Ishikawa (cell line): ENCODE results near the gene UNC45A.

ENCODE experiments used
- CEBPB ChIP-seq: IDR thresholded peaks from 2 replicates; pipeline ENCODE4 v1.6.1; 2012
- CREB1 ChIP-seq: IDR thresholded peaks from 2 replicates; pipeline ENCODE4 v1.6.1; 2012; ENCODE audit warnings: low read depth
- EGR1 ChIP-seq: IDR thresholded peaks from 2 replicates; pipeline ENCODE4 v1.6.1; 2012
- EP300 ChIP-seq: IDR thresholded peaks from 2 replicates; pipeline ENCODE4 v1.6.1; 2012; ENCODE audit warnings: borderline replicate concordance
- FOXM1 ChIP-seq: IDR thresholded peaks from 2 replicates; pipeline ENCODE4 v1.6.1; 2012; ENCODE audit warnings: low read depth, borderline replicate concordance
- NFIC ChIP-seq: IDR thresholded peaks from 2 replicates; pipeline ENCODE4 v1.6.1; 2012
- RAD21 ChIP-seq: IDR thresholded peaks from 2 replicates; pipeline ENCODE4 v1.6.1; 2012; ENCODE audit warnings: low read depth
- TAF1 ChIP-seq: IDR thresholded peaks from 2 replicates; pipeline ENCODE4 v1.6.1; 2012; ENCODE audit warnings: low read depth, mild to moderate bottlenecking
- TCF12 ChIP-seq: IDR thresholded peaks from 2 replicates; pipeline ENCODE4 v1.6.1; 2012; ENCODE audit warnings: low read depth
- TEAD4 ChIP-seq: IDR thresholded peaks from 2 replicates; pipeline ENCODE4 v1.6.1; 2012
- YY1 ChIP-seq: IDR thresholded peaks from 2 replicates; pipeline ENCODE4 v1.6.1; 2012; ENCODE audit warnings: low read depth
- ZBTB7A ChIP-seq: IDR thresholded peaks from 2 replicates; pipeline ENCODE4 v1.6.1; 2012; ENCODE audit warnings: low read depth
- TF ChIP-seq, protein P1 (sequence below): IDR thresholded peaks from 2 replicates; pipeline ENCODE4 v1.6.1; 2012
- TF ChIP-seq, protein P2 (sequence below): IDR thresholded peaks from 2 replicates; pipeline ENCODE4 v1.6.1; 2012; ENCODE audit warnings: low read depth, mild to moderate bottlenecking
- TF ChIP-seq, protein P3 (sequence below): IDR thresholded peaks from 2 replicates; pipeline ENCODE4 v1.6.1; 2012

Gene UNC45A

DNA sequence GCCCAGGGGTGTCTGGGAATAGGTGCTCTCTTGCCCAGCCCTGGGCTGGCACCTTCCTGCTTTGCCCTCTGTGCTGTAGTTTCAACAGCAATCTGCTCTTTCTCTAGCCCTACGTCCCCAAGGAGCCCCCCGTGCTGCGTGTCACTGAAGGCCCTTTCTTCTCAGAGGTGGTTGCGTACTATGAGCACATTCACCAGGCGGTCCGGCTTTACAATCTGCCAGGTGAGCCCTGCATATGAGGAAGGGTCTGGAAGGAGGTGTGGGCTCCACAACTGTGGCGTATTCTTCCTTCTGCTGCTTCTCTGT lies 22.4 kb upstream of the UNC45A start:
- TF ChIP-seq EGR1 (no peak), NFIC (no peak), TCF12 (no peak), CREB1 (no peak), YY1 (no peak)
- TF ChIP-seq, protein P1, sequence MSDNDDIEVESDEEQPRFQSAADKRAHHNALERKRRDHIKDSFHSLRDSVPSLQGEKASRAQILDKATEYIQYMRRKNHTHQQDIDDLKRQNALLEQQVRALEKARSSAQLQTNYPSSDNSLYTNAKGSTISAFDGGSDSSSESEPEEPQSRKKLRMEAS, result no peak
- TF ChIP-seq, protein P2, sequence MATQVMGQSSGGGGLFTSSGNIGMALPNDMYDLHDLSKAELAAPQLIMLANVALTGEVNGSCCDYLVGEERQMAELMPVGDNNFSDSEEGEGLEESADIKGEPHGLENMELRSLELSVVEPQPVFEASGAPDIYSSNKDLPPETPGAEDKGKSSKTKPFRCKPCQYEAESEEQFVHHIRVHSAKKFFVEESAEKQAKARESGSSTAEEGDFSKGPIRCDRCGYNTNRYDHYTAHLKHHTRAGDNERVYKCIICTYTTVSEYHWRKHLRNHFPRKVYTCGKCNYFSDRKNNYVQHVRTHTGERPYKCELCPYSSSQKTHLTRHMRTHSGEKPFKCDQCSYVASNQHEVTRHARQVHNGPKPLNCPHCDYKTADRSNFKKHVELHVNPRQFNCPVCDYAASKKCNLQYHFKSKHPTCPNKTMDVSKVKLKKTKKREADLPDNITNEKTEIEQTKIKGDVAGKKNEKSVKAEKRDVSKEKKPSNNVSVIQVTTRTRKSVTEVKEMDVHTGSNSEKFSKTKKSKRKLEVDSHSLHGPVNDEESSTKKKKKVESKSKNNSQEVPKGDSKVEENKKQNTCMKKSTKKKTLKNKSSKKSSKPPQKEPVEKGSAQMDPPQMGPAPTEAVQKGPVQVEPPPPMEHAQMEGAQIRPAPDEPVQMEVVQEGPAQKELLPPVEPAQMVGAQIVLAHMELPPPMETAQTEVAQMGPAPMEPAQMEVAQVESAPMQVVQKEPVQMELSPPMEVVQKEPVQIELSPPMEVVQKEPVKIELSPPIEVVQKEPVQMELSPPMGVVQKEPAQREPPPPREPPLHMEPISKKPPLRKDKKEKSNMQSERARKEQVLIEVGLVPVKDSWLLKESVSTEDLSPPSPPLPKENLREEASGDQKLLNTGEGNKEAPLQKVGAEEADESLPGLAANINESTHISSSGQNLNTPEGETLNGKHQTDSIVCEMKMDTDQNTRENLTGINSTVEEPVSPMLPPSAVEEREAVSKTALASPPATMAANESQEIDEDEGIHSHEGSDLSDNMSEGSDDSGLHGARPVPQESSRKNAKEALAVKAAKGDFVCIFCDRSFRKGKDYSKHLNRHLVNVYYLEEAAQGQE, result no peak
- TF ChIP-seq, protein P3, sequence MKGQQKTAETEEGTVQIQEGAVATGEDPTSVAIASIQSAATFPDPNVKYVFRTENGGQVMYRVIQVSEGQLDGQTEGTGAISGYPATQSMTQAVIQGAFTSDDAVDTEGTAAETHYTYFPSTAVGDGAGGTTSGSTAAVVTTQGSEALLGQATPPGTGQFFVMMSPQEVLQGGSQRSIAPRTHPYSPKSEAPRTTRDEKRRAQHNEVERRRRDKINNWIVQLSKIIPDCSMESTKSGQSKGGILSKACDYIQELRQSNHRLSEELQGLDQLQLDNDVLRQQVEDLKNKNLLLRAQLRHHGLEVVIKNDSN, result no peak

DNA sequence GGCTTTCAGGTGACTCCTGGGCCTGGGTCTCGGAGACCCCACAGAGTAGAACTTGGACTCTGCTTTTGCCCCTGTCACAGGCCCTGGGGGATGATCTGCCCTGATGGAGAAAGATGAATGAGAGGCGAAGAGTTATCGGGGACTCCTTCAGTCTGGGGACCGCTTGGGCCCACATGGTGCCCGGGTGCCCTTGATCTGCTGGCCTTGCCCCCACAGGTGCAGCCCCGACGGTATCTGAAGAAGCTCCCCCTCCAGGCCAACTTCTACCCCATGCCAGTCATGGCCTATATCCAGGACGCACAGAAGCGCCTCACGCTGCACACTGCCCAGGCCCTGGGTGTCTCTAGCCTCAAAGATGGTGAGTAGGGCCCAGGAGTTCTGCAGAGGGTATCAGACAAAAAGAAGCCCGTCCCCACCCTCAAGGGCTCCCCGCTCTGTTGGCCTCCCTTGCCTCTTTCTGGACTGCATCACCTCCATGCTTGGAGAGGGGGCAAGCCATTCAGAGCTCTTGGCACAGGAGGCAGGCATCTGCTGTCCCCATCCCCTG lies 21.6 kb upstream of the UNC45A start:
- TF ChIP-seq ZBTB7A (no peak), NFIC (no peak), EGR1 (no peak), CEBPB (no peak)

DNA sequence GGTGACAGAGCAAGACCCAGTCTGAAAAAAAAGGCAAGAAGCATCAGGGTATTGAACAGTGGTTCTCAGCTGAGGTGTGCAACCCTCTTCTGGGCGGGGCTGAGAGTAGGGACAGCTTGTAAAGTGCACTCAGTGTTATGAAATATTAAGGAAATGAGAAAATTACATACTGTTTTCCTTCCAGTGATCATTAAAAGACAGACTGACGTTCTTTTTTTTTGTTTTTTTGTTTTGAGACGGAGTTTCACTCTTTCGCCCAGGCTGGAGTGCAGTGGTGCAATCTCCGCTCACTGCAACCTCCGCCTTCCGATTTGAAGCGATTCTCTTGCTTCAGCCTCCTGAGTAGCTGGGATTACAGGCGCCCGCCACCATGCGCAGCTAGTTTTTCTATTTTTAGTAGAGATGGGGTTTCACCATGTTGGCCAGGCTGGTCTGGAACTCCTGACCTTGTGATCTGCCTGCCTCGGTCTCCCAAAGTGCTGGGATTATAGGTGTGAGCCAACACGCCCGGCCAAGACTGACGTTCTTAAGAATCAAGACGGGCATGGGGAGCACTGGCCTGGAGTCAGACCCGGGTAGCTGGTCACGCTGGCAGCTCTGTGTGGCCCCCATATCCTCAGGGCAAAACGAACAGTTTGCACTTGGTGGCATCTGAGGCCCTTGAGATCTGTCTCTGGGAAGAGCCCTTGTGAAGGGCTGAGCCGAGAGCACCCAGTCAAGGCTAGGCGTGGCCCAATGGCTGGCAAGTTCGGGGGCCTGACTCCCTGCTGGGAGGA lies 20.6 kb upstream of the UNC45A start:
- no peak for TF ChIP-seq YY1
- no peak for TF ChIP-seq EGR1

DNA sequence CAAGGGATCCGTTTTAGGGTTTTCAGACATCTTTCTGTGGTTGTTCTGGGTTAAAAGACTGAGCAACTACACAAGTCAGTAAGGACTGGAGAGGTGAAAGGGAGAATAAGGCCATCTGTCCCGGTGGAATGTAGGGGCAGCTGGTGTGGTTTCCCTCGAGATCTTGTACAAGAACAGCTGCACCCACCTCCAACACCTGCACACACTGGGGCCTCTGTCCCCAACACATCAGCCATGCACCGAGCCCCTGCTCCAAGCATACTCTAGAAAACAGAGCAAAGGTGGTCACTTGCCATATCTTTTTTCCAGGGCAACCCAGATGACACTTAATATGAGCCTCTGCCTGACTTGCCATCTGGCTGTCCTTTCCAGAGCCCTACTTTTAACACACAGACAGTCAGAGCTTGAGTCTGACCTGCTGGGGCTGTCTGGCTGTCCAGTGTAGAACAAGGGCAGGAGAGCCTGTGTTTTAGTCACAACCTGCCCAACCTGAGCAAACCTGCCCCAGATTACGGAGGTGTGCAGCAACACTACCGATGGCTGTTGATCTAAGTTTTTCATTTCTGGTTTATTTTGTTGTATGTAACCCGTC lies 19.8 kb upstream of the UNC45A start:
- TF ChIP-seq, protein P1, result no peak
- TF ChIP-seq TCF12 (no peak), TAF1 (no peak), YY1 (no peak), CEBPB (no peak)

DNA sequence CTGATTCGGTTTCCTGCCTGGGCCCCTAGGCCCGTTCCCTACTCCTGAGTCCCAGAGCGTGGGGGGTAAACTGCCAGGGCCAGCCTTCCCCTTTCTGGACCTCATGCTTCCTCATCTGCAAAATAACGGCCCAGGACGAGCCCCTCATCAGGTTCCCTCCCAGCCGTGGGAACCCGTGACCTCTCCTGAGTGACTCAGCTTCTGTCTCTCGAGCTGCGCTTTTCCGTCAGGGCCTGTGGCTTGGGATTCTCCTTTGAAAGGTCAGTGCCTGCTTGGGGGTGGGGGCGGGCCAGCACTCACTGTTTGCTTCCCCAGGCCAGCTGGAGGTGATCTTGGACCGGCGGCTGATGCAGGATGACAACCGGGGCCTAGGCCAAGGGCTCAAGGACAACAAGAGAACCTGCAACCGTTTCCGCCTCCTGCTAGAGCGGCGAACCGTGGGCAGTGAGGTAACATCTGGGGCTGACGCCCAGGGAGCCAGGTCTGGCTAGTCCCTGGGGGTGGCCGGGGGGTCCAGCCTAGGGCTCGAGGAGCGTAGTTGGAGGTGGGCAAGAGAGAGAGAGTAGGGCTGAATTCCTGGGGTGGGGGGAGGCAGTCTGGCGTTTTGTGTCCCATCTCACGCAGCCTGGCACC lies 19.2 kb upstream of the UNC45A start:
- no peak for TF ChIP-seq TAF1
- TF ChIP-seq, protein P1, result no peak
- TF ChIP-seq, protein P2, result no peak
- no peak for TF ChIP-seq EP300
- no peak for TF ChIP-seq YY1
- no peak for TF ChIP-seq NFIC
- no peak for TF ChIP-seq EGR1
- no peak for TF ChIP-seq CREB1
- TF ChIP-seq ZBTB7A, result no peak

DNA sequence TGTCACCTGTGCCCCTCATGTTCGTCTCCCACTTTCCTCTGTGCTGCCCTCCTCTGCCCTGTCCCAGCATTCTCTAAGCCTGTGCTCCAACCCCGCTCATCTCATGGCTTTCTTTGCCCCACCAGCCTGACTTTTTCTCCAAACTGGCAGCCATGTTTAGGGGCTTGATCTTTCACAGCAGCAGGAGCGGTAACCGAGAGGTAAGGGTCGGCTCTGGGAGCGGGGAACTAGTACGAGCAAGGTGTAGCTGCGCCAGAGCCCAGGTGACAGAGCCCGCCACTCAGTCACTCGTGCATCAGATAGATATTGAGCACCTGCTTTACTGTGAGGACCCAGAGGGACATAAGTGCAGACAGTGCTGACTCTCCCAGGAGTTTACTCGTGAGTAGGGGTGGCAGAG lies 18.6 kb upstream of the UNC45A start:
- no peak for TF ChIP-seq TCF12
- TF ChIP-seq, protein P3, result no peak
- TF ChIP-seq EP300, result no peak
- TF ChIP-seq, protein P2, result no peak
- no peak for TF ChIP-seq CREB1
- TF ChIP-seq NFIC, result no peak
- TF ChIP-seq, protein P1, result no peak
- TF ChIP-seq TEAD4, result no peak
- no peak for TF ChIP-seq CEBPB
- TF ChIP-seq EGR1, result no peak
- no peak for TF ChIP-seq ZBTB7A
- TF ChIP-seq RAD21, result no peak
- TF ChIP-seq YY1, result no peak
- TF ChIP-seq TAF1, result no peak
- no peak for TF ChIP-seq FOXM1
